ENCODE results near the gene PPHLN1. TPM values are rescaled to one million over a fixed set of nuclear protein-coding genes. Genes with fewer than 3 reads are reported as not detected.

Gene PPHLN1
- total RNA-seq, 1 donor from 2014 or later, result 1.7 TPM

GRCh38 chr12:42450248-42450647 lies 124.3 kb downstream of the PPHLN1 start:
- Histone ChIP-seq H3K4me3 (no peak overlapping the region), H3K27me3 (no peaks in the 10 kb centered on the region), H3K4me1 (peaks cover 2 to 3% of the 10 kb centered on the region in 2 donors), H3K36me3 (peaks cover 0 to 5% of the 10 kb centered on the region in 2 donors), H3K9me3 (no peaks in the 10 kb centered on the region), H3K27ac (no peak overlapping the region)
- no peak for DNase-seq (ENCODE audit: low spot score in 2 of 2)
- intact Hi-C loops (cut with DNase I), result no loop called here
- TF ChIP-seq CTCF (IDR thresholded peaks at IDR 0.05), result no peak

DNA sequence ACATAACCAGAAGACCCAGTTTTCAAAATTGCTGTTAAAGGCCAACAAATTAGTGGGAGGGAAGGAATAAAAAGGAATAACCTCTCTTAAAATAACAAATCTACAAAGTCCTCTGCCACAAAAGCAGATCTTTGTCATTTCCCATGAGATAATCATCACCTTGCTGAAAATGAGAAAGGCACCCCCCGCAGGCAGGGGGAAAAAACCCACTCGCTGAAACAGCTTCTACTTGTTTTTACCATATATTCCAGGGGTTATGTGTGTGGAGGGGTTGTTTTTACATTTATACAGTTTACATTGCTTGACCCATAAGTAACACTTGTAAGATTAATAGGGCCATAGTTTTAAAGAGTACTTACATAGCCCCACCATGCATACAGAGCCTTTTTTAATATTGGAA lies 132.6 kb downstream of the PPHLN1 start:
- Histone ChIP-seq H3K4me1 (no peaks in the 10 kb centered on the region), H3K27me3 (no peaks in the 10 kb centered on the region), H3K4me3 (no peak overlapping the region), H3K9me3 (no peaks in the 10 kb centered on the region), H3K36me3 (peaks cover 0 to 9% of the 10 kb centered on the region in 2 donors), H3K27ac (no peak overlapping the region)
- intact Hi-C loops (cut with DNase I), result no loop called here
- TF ChIP-seq CTCF (IDR thresholded peaks at IDR 0.05), result no peak
- DNase-seq (ENCODE audit: low spot score in 2 of 2), result no peak

- no peaks in the 10 kb centered on the region for H3K27me3 ChIP-seq
- peaks cover 4 to 12% of the 10 kb centered on the region in 2 donors for H3K36me3 ChIP-seq
- no peak overlapping the region for H3K4me3 ChIP-seq
- DNase-seq (ENCODE audit: low spot score in 2 of 2), result no peak
- no peaks in the 10 kb centered on the region for H3K9me3 ChIP-seq
- intact Hi-C loops (cut with DNase I), result no loop called here
- H3K4me1 ChIP-seq, result no peaks in the 10 kb centered on the region
- TF ChIP-seq CTCF (IDR thresholded peaks at IDR 0.05), result no peak
- H3K27ac ChIP-seq, result no peak overlapping the region
Measured at GRCh38 chr12:42459336-42459847, 133.4 kb downstream of the PPHLN1 start.

- TF ChIP-seq CTCF (IDR thresholded peaks at IDR 0.05), result no peak
- Histone ChIP-seq H3K27me3 (no peaks in the 10 kb centered on the region), H3K27ac (no peak overlapping the region), H3K9me3 (no peaks in the 10 kb centered on the region), H3K4me1 (no peaks in the 10 kb centered on the region), H3K36me3 (peaks cover 16 to 24% of the 10 kb centered on the region in 2 donors), H3K4me3 (no peak overlapping the region)
- intact Hi-C loops (cut with DNase I), result no loop called here
- no peak for DNase-seq (ENCODE audit: low spot score in 2 of 2)
Measured at GRCh38 chr12:42462486-42462885, 136.5 kb downstream of the PPHLN1 start.

- no peaks in the 10 kb centered on the region for H3K9me3 ChIP-seq
- no peak overlapping the region for H3K27ac ChIP-seq
- TF ChIP-seq CTCF (IDR thresholded peaks at IDR 0.05), result no peak
- intact Hi-C loops (cut with DNase I), result no loop called here
- DNase-seq (ENCODE audit: low spot score in 2 of 2), result no peak
- H3K4me3 ChIP-seq, result no peak overlapping the region
- no peaks in the 10 kb centered on the region for H3K27me3 ChIP-seq
- no peaks in the 10 kb centered on the region for H3K4me1 ChIP-seq
- H3K36me3 ChIP-seq, result peaks cover 16 to 24% of the 10 kb centered on the region in 2 donors
Measured at GRCh38 chr12:42463671-42464070, 137.7 kb downstream of the PPHLN1 start.

- Histone ChIP-seq H3K36me3 (peaks cover 15 to 16% of the 10 kb centered on the region in 2 donors), H3K4me3 (peak overlapping the region in 1 of 2 donors; percentile 19), H3K27ac (no peak overlapping the region), H3K4me1 (no peaks in the 10 kb centered on the region), H3K9me3 (no peaks in the 10 kb centered on the region), H3K27me3 (no peaks in the 10 kb centered on the region)
- TF ChIP-seq CTCF (IDR thresholded peaks at IDR 0.05), result no peak
- no peak for DNase-seq (ENCODE audit: low spot score in 2 of 2)
- intact Hi-C loops (cut with DNase I), result no loop called here
Measured at GRCh38 chr12:42468341-42468821, 142.4 kb downstream of the PPHLN1 start.

Measured in ascending aorta (tissue), 2 donors.